Measurements from ENCODE around the gene CNTN6.

- TF ChIP-seq, protein P1, sequence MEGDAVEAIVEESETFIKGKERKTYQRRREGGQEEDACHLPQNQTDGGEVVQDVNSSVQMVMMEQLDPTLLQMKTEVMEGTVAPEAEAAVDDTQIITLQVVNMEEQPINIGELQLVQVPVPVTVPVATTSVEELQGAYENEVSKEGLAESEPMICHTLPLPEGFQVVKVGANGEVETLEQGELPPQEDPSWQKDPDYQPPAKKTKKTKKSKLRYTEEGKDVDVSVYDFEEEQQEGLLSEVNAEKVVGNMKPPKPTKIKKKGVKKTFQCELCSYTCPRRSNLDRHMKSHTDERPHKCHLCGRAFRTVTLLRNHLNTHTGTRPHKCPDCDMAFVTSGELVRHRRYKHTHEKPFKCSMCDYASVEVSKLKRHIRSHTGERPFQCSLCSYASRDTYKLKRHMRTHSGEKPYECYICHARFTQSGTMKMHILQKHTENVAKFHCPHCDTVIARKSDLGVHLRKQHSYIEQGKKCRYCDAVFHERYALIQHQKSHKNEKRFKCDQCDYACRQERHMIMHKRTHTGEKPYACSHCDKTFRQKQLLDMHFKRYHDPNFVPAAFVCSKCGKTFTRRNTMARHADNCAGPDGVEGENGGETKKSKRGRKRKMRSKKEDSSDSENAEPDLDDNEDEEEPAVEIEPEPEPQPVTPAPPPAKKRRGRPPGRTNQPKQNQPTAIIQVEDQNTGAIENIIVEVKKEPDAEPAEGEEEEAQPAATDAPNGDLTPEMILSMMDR (conservative IDR thresholded peaks at IDR 0.05; ENCODE audit: low read length) = no peak
- TF ChIP-seq EZH2phosphoT487 (IDR thresholded peaks at IDR 0.05; ENCODE audit: borderline replicate concordance) = no peak
These were observed 253.6 kb downstream of the CNTN6 start for GRCh38 chr3:1346386-1346785.
